Progenitor cell of endocrine pancreas (in vitro differentiated cells): Measurements from ENCODE around the gene ATXN2. TPM values are rescaled to one million over a fixed set of nuclear protein-coding genes. Genes with fewer than 3 reads are reported as not detected.
"Not testable (repeated sequence)": the region's sequence is repeated elsewhere in the genome, so short reads cannot be mapped to it uniquely, and the experiment has no call there.

ENCODE experiments used
- DNase-seq: peaks from one replicate; pipeline ENCODE4 v3.0.0; 2021; ENCODE audit warnings: low spot score; ENCODE audit not compliant: unreplicated experiment
- H3K27ac Mint-ChIP-seq: 2 replicates; pipeline ENCODE4 v1.8.0; 2021; ENCODE audit warnings: mild to moderate bottlenecking, moderate library complexity, mixed read lengths
- H3K27me3 Mint-ChIP-seq: 2 replicates; pipeline ENCODE4 v1.8.0; 2021; ENCODE audit warnings: mixed read lengths
- H3K36me3 Mint-ChIP-seq: 2 replicates; pipeline ENCODE4 v1.8.0; 2022; ENCODE audit warnings: mixed read lengths; ENCODE audit not compliant: insufficient read depth
- H3K4me1 Mint-ChIP-seq: 2 replicates; pipeline ENCODE4 v1.8.0; 2021; ENCODE audit warnings: low read depth, mixed read lengths
- H3K4me3 Mint-ChIP-seq: 2 replicates; pipeline ENCODE4 v1.8.0; 2021; ENCODE audit warnings: low read depth, mild to moderate bottlenecking, moderate library complexity, mixed read lengths
- H3K9me3 Mint-ChIP-seq: 2 replicates; pipeline ENCODE4 v1.8.0; 2021; ENCODE audit warnings: low read depth, mixed read lengths
- total RNA-seq: library from RNA; stranded (reverse); gene quantifications from 2 replicates; pipeline ENCODE4 v1.2.1, GENCODE V29; 2021
- TF ChIP-seq, protein P1 (sequence below): fragments of 200-600 bp; sonication (generic); IDR thresholded peaks from one replicate; pipeline ENCODE4 v1.5.0; 2021; ENCODE audit warnings: antibody characterized with exemption, mild to moderate bottlenecking; ENCODE audit not compliant: unreplicated experiment

ATXN2 gene
- total RNA-seq, 1 donor from 2014 or later: 81.7 TPM

DNA sequence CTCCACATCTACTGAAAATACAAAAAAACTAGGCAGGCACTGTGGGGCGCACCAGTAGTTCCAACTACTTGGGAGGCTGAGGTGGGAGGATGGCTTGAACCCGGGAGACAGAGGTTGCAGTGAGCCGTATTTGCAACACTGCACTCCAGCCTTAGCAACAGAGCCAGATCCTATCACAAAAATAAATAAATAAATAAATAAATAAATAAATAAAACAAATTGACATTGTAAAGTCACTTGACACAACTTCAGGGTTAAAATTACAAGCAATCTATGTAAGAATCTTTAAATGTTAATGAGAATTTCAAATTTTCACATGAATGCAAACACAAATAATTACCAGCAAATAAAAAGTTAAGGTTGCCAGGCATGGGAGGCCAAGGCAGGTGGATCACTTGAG lies 11.1 kb downstream of the ATXN2 start:
- Mint-ChIP-seq H3K27me3 (no peaks in the 10 kb centered on the region), H3K27ac (no peak overlapping the region), H3K4me1 (no peaks in the 10 kb centered on the region), H3K4me3 (no peak overlapping the region), H3K36me3 (no peaks in the 10 kb centered on the region), H3K9me3 (no peaks in the 10 kb centered on the region)
- no peak for DNase-seq
- TF ChIP-seq, protein P1, sequence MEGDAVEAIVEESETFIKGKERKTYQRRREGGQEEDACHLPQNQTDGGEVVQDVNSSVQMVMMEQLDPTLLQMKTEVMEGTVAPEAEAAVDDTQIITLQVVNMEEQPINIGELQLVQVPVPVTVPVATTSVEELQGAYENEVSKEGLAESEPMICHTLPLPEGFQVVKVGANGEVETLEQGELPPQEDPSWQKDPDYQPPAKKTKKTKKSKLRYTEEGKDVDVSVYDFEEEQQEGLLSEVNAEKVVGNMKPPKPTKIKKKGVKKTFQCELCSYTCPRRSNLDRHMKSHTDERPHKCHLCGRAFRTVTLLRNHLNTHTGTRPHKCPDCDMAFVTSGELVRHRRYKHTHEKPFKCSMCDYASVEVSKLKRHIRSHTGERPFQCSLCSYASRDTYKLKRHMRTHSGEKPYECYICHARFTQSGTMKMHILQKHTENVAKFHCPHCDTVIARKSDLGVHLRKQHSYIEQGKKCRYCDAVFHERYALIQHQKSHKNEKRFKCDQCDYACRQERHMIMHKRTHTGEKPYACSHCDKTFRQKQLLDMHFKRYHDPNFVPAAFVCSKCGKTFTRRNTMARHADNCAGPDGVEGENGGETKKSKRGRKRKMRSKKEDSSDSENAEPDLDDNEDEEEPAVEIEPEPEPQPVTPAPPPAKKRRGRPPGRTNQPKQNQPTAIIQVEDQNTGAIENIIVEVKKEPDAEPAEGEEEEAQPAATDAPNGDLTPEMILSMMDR: no peak

DNA sequence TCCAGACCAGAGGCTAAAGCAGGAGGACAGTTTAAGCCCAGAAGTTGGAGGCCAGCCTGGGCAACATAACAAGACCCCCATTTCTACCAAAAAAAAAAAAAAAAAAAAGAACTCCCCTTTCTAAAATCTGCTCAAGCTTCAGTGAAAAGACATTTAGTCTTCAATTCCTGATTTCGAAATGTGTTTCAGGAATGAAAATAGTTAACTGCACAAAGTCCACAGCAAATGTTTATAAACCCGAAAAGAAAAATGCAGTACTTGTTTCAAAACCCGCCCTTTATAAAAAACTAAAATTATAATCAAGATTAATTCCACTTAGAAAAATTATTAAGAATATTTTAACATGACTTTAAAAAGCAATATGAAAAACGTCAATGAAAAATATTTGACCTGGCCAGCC lies 12.1 kb downstream of the ATXN2 start:
- Mint-ChIP-seq H3K27ac (no peak overlapping the region), H3K36me3 (no peaks in the 10 kb centered on the region), H3K4me3 (no peak overlapping the region), H3K4me1 (no peaks in the 10 kb centered on the region), H3K27me3 (no peaks in the 10 kb centered on the region), H3K9me3 (no peaks in the 10 kb centered on the region)
- DNase-seq: no peak
- TF ChIP-seq, protein P1: no peak

DNA sequence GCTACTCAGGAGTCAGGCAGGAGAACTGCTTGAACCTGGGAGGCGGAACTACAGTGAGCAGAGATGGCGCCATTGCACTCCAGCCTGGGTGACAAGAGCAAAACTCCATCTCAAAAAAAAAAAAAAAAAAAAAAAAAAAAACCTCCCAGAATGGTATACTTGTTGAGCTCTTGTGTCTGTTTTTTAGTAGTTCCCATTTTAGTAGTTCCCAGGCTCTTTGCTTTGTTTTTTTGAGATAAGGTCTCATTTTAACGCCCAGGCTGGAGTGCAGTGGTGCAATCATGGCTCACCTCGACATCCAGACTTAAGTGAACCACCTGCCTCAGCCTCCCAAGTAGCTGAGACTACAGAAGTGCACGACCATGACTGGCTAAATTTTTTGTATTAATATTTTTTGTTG lies 13.4 kb downstream of the ATXN2 start:
- TF ChIP-seq, protein P1: no peak
- Mint-ChIP-seq H3K36me3 (peaks cover 3% of the 10 kb centered on the region), H3K4me1 (no peaks in the 10 kb centered on the region), H3K27me3 (no peaks in the 10 kb centered on the region), H3K4me3 (no peak overlapping the region), H3K9me3 (no peaks in the 10 kb centered on the region), H3K27ac (no peak overlapping the region)
- DNase-seq: no peak

DNA sequence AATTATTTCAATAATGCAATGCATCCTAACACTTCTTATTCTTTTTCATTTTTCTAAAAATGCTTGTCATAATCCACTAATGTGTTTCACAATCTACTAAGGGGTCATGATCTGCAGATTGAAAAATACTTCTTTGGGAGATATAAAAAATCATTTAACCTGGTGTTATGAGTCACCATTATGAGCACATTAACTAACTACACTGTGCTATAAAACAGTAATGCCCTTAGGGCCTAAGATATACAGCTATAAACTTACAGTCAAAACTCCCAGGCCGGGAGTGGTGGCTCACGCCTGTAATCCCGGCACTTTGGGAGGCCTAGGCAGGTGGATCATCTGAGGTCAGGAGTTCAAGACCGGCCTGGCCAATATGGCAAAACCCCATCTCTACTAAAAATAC lies 14.2 kb downstream of the ATXN2 start:
- H3K27ac Mint-ChIP-seq: no peak overlapping the region
- no peaks in the 10 kb centered on the region for H3K4me1 Mint-ChIP-seq
- H3K36me3 Mint-ChIP-seq: peaks cover 3% of the 10 kb centered on the region
- TF ChIP-seq, protein P1: no peak
- no peaks in the 10 kb centered on the region for H3K9me3 Mint-ChIP-seq
- H3K4me3 Mint-ChIP-seq: no peak overlapping the region
- no peak for DNase-seq
- H3K27me3 Mint-ChIP-seq: no peaks in the 10 kb centered on the region

DNA sequence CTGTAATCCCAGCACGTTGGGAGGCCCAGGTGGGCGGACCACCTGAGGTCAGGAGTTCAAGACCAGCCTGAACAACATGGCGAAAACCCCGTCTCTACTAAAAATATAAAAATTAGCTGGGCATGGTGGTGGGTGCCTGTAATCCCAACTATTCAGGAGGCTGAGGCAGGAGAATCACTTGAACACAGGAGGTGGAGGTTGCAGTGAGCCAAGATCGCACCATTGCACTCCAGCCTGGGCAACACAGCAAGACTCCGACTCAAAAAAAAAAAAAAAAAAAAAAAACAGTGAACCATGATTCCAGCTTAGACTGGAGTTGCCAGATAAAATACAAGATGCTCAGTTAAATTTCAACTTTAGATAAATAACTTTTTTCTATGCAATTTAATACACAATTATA lies 15.6 kb downstream of the ATXN2 start:
- not testable (repeated sequence) for H3K27me3 Mint-ChIP-seq, H3K9me3 Mint-ChIP-seq, H3K36me3 Mint-ChIP-seq, H3K4me3 Mint-ChIP-seq, DNase-seq, H3K4me1 Mint-ChIP-seq, H3K27ac Mint-ChIP-seq

DNA sequence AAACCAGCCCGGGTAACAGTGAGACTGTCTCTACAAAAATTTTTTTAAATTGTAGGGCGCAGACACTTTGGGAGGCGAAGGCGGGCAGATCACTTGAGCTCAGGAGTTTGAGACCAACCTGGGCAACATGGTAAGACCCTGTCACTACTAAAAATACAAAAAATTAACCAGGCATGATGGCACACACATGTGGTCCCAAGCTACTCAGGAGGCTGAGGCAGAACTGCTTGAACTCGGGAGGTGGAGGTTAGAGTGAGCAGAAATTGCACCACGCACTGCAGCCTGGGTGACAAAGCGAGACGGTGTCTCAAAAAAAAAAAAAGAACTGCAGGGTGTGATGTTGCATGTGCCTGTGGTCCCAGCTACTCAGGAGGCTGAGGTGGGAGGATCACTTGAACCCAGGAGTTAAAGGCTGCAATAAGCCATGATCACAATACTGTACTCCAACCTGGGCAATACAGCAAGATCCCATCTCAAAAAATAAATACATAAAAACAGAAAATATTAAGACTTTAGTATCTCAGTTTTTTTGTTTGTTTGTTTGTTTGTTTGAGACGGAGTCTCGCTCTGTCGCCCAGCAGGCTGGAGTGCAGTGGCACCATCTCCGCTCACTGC lies 16.9 kb downstream of the ATXN2 start:
- Mint-ChIP-seq H3K27me3 (no peaks in the 10 kb centered on the region), H3K9me3 (no peaks in the 10 kb centered on the region), H3K27ac (peak overlapping the region; percentile 70), H3K4me3 (no peak overlapping the region), H3K36me3 (peaks cover 6% of the 10 kb centered on the region), H3K4me1 (peaks cover 2% of the 10 kb centered on the region)
- no peak for DNase-seq
- TF ChIP-seq, protein P1: no peak
